Stimulated activated CD4-positive, alpha-beta T cell treated with anti-CD3 and anti-CD28 coated beads, Interleukin-12 subunit alpha, Interleukin-12 subunit beta, amount 100 ng/mL, for 48 hours (primary cell): ENCODE data around the gene JOSD2.

Experiments
- DNase-seq, 3 donors: peaks; one replicate each; pipeline ENCODE4 v3.0.0-alpha.2; 2020; ENCODE audit warnings: low read depth in 2 of 3, low spot score in 1 of 3

The JOSD2 gene

GRCh38 chr19:50511069-50511822, at the start of gene JOSD2:
Gene JOSD2 (minus strand): TSS chr19:50511191. CDS start chr19:50510431, 760 bp downstream.
- peak; percentile 93 to 95 (median 95) for DNase-seq

- DNase-seq, result no peak
Measured at GRCh38 chr19:50559636-50560035, 48.6 kb upstream of the JOSD2 start.

- no peak for DNase-seq
Measured at GRCh38 chr19:50558449-50558848, 47.5 kb upstream of the JOSD2 start.

GRCh38 chr19:50558039-50558438, 47.0 kb upstream of the JOSD2 start:
- no peak for DNase-seq

GRCh38 chr19:50557009-50557613, 46.1 kb upstream of the JOSD2 start:
- DNase-seq, result no peak

GRCh38 chr19:50556282-50557008, 45.5 kb upstream of the JOSD2 start:
- DNase-seq, result peak; percentile 59 to 86 (median 75)

- DNase-seq, result no peak
Measured at GRCh38 chr19:50555450-50556281, 44.7 kb upstream of the JOSD2 start.

- DNase-seq, result no peak
Measured at GRCh38 chr19:50555033-50555432, 44.0 kb upstream of the JOSD2 start.

GRCh38 chr19:50554212-50554611, 43.2 kb upstream of the JOSD2 start:
- no peak for DNase-seq

GRCh38 chr19:50553134-50553703, 42.2 kb upstream of the JOSD2 start:
- DNase-seq, result no peak

GRCh38 chr19:50552540-50552939, 41.5 kb upstream of the JOSD2 start:
- no peak for DNase-seq

GRCh38 chr19:50551715-50552187, 40.8 kb upstream of the JOSD2 start:
- DNase-seq, result no peak

GRCh38 chr19:50551034-50551714, 40.2 kb upstream of the JOSD2 start:
- DNase-seq, result no peak

GRCh38 chr19:50550594-50550966, 39.6 kb upstream of the JOSD2 start:
- no peak for DNase-seq

GRCh38 chr19:50549927-50550593, 39.1 kb upstream of the JOSD2 start:
- DNase-seq, result no peak

- DNase-seq, result no peak
Measured at GRCh38 chr19:50549059-50549926, 38.3 kb upstream of the JOSD2 start.

- no peak for DNase-seq
Measured at GRCh38 chr19:50548191-50549058, 37.4 kb upstream of the JOSD2 start.
